H1 (cell line): ENCODE data around the gene FIZ1. TPM values are rescaled to one million over a fixed set of nuclear protein-coding genes. Genes with fewer than 3 reads are reported as not detected.

Source experiments
- CBX5 ChIP-seq: fragments of 300-800, 300-1000 bp; sonication (generic); IDR thresholded peaks from 2 replicates; pipeline ENCODE4 v1.7.1; 2016; ENCODE audit warnings: antibody characterized with exemption, low read length, low read depth
- CHD7 ChIP-seq: fragments of 300-600 bp; sonication (generic); IDR thresholded peaks from 2 replicates; pipeline ENCODE4 v1.7.1; 2012; ENCODE audit warnings: low read length, moderate library complexity, mild to moderate bottlenecking, inconsistent platforms; ENCODE audit not compliant: insufficient replicate concordance
- CTBP2 ChIP-seq: IDR thresholded peaks from 2 replicates; pipeline ENCODE4 v1.7.0; 2011; ENCODE audit warnings: borderline replicate concordance, mild to moderate bottlenecking, moderate library complexity, mixed read lengths, low read length; ENCODE audit not compliant: insufficient read depth, insufficient read length
- FOSL1 ChIP-seq: IDR thresholded peaks from 2 replicates; pipeline ENCODE4 v1.6.1; 2011; ENCODE audit warnings: mild to moderate bottlenecking, low read depth, low read length, moderate library complexity; ENCODE audit not compliant: insufficient read depth
- SAP30 ChIP-seq: fragments of 300-600 bp; sonication (generic); IDR thresholded peaks from 2 replicates; pipeline ENCODE4 v1.7.1; 2012; ENCODE audit warnings: low read length, moderate library complexity, mild to moderate bottlenecking, inconsistent platforms; ENCODE audit not compliant: insufficient read depth, insufficient replicate concordance
- TBP ChIP-seq: IDR thresholded peaks from 2 replicates; pipeline ENCODE4 v1.6.1; 2011; ENCODE audit warnings: low read depth, low read length, improper control_type of control experiment
- polyA plus RNA-seq, 7 experiments: library from polyadenylated mRNA; depleted of rRNA in 3 of 7; stranded (reverse) in 5 of 7; unstranded in 2 of 7; fragments of >200 nt in 5 of 7; fragments of 200-250 nt in 2 of 7; gene quantifications; 1 replicate in 5 of 7; 2 replicates in 1 of 7; 4 replicates in 1 of 7; pipeline versions ENCODE4 v1.2.1 to v1.2.3, GENCODE V29; 2011 to 2013; ENCODE audit warnings: missing spikeins in 2 of 7, mixed read lengths in 2 of 7
- total RNA-seq: library from RNA; stranded (reverse); fragmentation: NEBNext Ultra II Directional; extraction: Animal tissue kit (Norgen Biotek cat#: 25700); gene quantifications from 2 replicates; pipeline ENCODE4 v1.2.1, GENCODE V29; 2021

The FIZ1 gene
- total and polyA plus RNA-seq, 2 of the 8 experiments (the other 6 are each of a cell fraction or from before 2014, with no cell fraction given): 9.1 to 18.5 TPM

GRCh38 chr19:55602104-55603001, 3.0 kb upstream of the FIZ1 start (continued):
- no peak for TF ChIP-seq CHD7
- no peak for TF ChIP-seq SAP30
- TF ChIP-seq TBP: no peak
- no peak for TF ChIP-seq FOSL1
- TF ChIP-seq CTBP2: no peak
- TF ChIP-seq CBX5: no peak
